ENCODE measurements around the gene PGM3.

GRCh38 chr6:83126223-83126622 lies 66.8 kb downstream of the PGM3 start:
- TF ChIP-seq, protein P1, sequence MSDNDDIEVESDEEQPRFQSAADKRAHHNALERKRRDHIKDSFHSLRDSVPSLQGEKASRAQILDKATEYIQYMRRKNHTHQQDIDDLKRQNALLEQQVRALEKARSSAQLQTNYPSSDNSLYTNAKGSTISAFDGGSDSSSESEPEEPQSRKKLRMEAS (IDR thresholded peaks at IDR 0.05; ENCODE audit: low read depth): no peak
- no peak for TF ChIP-seq YY1 (IDR thresholded peaks at IDR 0.05; ENCODE audit: low read depth)
- TF ChIP-seq, protein P2, sequence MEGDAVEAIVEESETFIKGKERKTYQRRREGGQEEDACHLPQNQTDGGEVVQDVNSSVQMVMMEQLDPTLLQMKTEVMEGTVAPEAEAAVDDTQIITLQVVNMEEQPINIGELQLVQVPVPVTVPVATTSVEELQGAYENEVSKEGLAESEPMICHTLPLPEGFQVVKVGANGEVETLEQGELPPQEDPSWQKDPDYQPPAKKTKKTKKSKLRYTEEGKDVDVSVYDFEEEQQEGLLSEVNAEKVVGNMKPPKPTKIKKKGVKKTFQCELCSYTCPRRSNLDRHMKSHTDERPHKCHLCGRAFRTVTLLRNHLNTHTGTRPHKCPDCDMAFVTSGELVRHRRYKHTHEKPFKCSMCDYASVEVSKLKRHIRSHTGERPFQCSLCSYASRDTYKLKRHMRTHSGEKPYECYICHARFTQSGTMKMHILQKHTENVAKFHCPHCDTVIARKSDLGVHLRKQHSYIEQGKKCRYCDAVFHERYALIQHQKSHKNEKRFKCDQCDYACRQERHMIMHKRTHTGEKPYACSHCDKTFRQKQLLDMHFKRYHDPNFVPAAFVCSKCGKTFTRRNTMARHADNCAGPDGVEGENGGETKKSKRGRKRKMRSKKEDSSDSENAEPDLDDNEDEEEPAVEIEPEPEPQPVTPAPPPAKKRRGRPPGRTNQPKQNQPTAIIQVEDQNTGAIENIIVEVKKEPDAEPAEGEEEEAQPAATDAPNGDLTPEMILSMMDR (IDR thresholded peaks at IDR 0.05): no peak
- TF ChIP-seq EZH2phosphoT487 (IDR thresholded peaks at IDR 0.05; ENCODE audit: borderline replicate concordance, low read depth): no peak
- no peak for TF ChIP-seq TAF1 (IDR thresholded peaks at IDR 0.05; ENCODE audit: borderline replicate concordance, low read depth, low read length)
- no peak for TF ChIP-seq EP300 (IDR thresholded peaks at IDR 0.05; ENCODE audit: borderline replicate concordance in 1 of 2, low read depth in 1 of 2, low read length in 1 of 2)
- TF ChIP-seq MEF2A (IDR thresholded peaks at IDR 0.05; ENCODE audit: borderline replicate concordance, low read depth): no peak
- TF ChIP-seq CHD2 (IDR thresholded peaks at IDR 0.05; ENCODE audit: low read length, partially characterized antibody): no peak
- TF ChIP-seq, protein P3, sequence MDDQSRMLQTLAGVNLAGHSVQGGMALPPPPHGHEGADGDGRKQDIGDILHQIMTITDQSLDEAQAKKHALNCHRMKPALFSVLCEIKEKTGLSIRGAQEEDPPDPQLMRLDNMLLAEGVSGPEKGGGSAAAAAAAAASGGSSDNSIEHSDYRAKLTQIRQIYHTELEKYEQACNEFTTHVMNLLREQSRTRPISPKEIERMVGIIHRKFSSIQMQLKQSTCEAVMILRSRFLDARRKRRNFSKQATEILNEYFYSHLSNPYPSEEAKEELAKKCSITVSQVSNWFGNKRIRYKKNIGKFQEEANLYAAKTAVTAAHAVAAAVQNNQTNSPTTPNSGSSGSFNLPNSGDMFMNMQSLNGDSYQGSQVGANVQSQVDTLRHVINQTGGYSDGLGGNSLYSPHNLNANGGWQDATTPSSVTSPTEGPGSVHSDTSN (IDR thresholded peaks at IDR 0.05): no peak
- no peak for TF ChIP-seq FOXM1 (IDR thresholded peaks at IDR 0.05; ENCODE audit: low read depth)
- no peak for TF ChIP-seq TCF12 (IDR thresholded peaks at IDR 0.05)
